ENCODE results near the gene EPAS1. TPM values are rescaled to one million over a fixed set of nuclear protein-coding genes. Genes with fewer than 3 reads are reported as not detected.

Gene EPAS1
- total and polyA plus RNA-seq, 2 of the 13 experiments (the other 11 are each of a cell fraction or from before 2014, with no cell fraction given), result 47.1 to 182 TPM

DNA sequence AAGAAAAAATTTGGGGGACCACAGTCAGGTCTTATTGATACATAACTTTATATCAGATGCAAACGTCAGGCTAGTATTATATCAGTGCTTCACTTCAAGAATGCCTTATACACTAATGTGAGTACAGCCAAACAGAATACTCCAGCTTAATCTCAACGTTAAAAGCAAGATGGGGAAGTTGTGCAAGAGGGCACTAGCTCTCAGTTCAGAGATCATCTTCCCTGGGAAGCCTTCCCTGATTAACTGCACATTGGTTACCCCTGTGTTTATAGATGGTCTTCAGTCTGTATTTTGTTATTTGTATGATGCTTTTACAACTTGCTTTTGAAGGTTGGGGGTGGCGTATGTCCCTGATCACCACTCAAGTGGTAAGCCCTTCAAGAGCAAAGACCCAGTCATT, 11.4 kb downstream of the EPAS1 start (continued):
- TF ChIP-seq, protein P1, sequence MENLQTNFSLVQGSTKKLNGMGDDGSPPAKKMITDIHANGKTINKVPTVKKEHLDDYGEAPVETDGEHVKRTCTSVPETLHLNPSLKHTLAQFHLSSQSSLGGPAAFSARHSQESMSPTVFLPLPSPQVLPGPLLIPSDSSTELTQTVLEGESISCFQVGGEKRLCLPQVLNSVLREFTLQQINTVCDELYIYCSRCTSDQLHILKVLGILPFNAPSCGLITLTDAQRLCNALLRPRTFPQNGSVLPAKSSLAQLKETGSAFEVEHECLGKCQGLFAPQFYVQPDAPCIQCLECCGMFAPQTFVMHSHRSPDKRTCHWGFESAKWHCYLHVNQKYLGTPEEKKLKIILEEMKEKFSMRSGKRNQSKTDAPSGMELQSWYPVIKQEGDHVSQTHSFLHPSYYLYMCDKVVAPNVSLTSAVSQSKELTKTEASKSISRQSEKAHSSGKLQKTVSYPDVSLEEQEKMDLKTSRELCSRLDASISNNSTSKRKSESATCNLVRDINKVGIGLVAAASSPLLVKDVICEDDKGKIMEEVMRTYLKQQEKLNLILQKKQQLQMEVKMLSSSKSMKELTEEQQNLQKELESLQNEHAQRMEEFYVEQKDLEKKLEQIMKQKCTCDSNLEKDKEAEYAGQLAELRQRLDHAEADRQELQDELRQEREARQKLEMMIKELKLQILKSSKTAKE (CRISPR knock-in tag; IDR thresholded peaks at IDR 0.05; ENCODE audit: borderline replicate concordance), result peak; percentile 9; the same call in 1 of the 2 replicates
- TF ChIP-seq ZNF740 (CRISPR knock-in tag; IDR thresholded peaks at IDR 0.05) (no peak), FOXC1 (CRISPR knock-in tag; IDR thresholded peaks at IDR 0.05; ENCODE audit: borderline replicate concordance) (no peak), ZFX (CRISPR knock-in tag; IDR thresholded peaks at IDR 0.05; ENCODE audit: low read depth) (no peak), LCORL (IDR thresholded peaks at IDR 0.05) (no peak), LCORL (CRISPR knock-in tag; IDR thresholded peaks at IDR 0.05) (peak; percentile 38; the same call in 1 of the 2 replicates), GPN1 (CRISPR knock-in tag; IDR thresholded peaks at IDR 0.05; ENCODE audit: borderline replicate concordance) (no peak), SOX6 (IDR thresholded peaks at IDR 0.05) (no peak), SOX6 (CRISPR knock-in tag; IDR thresholded peaks at IDR 0.05) (peak; percentile 74), PPARG (CRISPR knock-in tag; conservative IDR thresholded peaks at IDR 0.05) (peak; percentile 37; the same call in 1 of the 2 replicates), RNF219 (CRISPR knock-in tag; IDR thresholded peaks at IDR 0.05) (no peak), TAF15 (IDR thresholded peaks at IDR 0.05; ENCODE audit: low read depth, low read length, poor library complexity, severe bottlenecking) (no peak), FOXP4 (CRISPR knock-in tag; IDR thresholded peaks at IDR 0.05) (peak; percentile 88), JUN (CRISPR knock-in tag; IDR thresholded peaks at IDR 0.05) (no peak), TBX2 (CRISPR knock-in tag; IDR thresholded peaks at IDR 0.05; ENCODE audit: borderline replicate concordance) (peak; percentile 65; the same call in 1 of the 2 replicates), PHF20 (CRISPR knock-in tag; IDR thresholded peaks at IDR 0.05) (no peak), HDAC2 (CRISPR knock-in tag; IDR thresholded peaks at IDR 0.05) (peak; percentile 92), PHF21A (CRISPR knock-in tag; IDR thresholded peaks at IDR 0.05) (peak; percentile 67; the same call in 1 of the 2 replicates), GATAD1 (CRISPR knock-in tag; IDR thresholded peaks at IDR 0.05) (no peak)
- TF ChIP-seq, protein P2, sequence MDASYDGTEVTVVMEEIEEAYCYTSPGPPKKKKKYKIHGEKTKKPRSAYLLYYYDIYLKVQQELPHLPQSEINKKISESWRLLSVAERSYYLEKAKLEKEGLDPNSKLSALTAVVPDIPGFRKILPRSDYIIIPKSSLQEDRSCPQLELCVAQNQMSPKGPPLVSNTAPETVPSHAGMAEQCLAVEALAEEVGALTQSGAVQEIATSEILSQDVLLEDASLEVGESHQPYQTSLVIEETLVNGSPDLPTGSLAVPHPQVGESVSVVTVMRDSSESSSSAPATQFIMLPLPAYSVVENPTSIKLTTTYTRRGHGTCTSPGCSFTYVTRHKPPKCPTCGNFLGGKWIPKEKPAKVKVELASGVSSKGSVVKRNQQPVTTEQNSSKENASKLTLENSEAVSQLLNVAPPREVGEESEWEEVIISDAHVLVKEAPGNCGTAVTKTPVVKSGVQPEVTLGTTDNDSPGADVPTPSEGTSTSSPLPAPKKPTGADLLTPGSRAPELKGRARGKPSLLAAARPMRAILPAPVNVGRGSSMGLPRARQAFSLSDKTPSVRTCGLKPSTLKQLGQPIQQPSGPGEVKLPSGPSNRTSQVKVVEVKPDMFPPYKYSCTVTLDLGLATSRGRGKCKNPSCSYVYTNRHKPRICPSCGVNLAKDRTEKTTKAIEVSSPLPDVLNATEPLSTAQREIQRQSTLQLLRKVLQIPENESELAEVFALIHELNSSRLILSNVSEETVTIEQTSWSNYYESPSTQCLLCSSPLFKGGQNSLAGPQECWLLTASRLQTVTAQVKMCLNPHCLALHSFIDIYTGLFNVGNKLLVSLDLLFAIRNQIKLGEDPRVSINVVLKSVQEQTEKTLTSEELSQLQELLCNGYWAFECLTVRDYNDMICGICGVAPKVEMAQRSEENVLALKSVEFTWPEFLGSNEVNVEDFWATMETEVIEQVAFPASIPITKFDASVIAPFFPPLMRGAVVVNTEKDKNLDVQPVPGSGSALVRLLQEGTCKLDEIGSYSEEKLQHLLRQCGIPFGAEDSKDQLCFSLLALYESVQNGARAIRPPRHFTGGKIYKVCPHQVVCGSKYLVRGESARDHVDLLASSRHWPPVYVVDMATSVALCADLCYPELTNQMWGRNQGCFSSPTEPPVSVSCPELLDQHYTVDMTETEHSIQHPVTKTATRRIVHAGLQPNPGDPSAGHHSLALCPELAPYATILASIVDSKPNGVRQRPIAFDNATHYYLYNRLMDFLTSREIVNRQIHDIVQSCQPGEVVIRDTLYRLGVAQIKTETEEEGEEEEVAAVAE (CRISPR knock-in tag; IDR thresholded peaks at IDR 0.05; ENCODE audit: borderline replicate concordance), result 0 out of 2 replicates have a peak, but pooled peaks have one; percentile 19
